CD4-positive, alpha-beta memory T cell (primary cell): ENCODE results near the gene MICAL1. TPM values are rescaled to one million over a fixed set of nuclear protein-coding genes. Genes with fewer than 3 reads are reported as not detected.

Experiments used
- CTCF ChIA-PET: fragments of 350-600 bp; sonication (Branson Sonifier 250); formaldehyde crosslinking; loops from one replicate; lab custom pipeline; 2021; ENCODE audit warnings: inconsistent platforms; ENCODE audit not compliant: partially characterized antibody; lab: Charles Lee
- POLR2A ChIA-PET: fragments of 350-600 bp; sonication (Branson Sonifier 250); formaldehyde crosslinking; loops from one replicate; lab custom pipeline; 2021; ENCODE audit not compliant: partially characterized antibody; lab: Charles Lee
- DNase-seq, 5 donors: peaks; one replicate each; pipeline versions ENCODE4 v3.0.0 to v3.0.0-alpha.2; 2020 to 2022; ENCODE audit warnings: mixed read lengths in 1 of 5
- H3K27ac ChIP-seq: one replicate; pipeline ENCODE4 v1.7.0; 2013; ENCODE audit warnings: low read depth, low read length
- H3K27me3 ChIP-seq: 2 replicates; pipeline ENCODE4 v1.7.0; 2013; ENCODE audit warnings: mild to moderate bottlenecking, low read length, moderate library complexity; ENCODE audit not compliant: insufficient read depth
- H3K36me3 ChIP-seq: 2 replicates; pipeline ENCODE4 v1.7.0; 2013; ENCODE audit warnings: mild to moderate bottlenecking, low read length, moderate library complexity; ENCODE audit not compliant: insufficient read depth
- H3K4me1 ChIP-seq: 2 replicates; pipeline ENCODE4 v1.7.0; 2013; ENCODE audit warnings: mild to moderate bottlenecking, low read length, moderate library complexity; ENCODE audit not compliant: insufficient read depth
- H3K4me3 ChIP-seq, 2 donors: one replicate each; pipeline ENCODE4 v1.7.0; 2013; ENCODE audit warnings: low read length in 2 of 2, mild to moderate bottlenecking in 1 of 2
- H3K9me3 ChIP-seq, 2 donors: one replicate each; pipeline ENCODE4 v1.7.0; 2013; ENCODE audit warnings: low read length in 2 of 2, control low read depth in 1 of 2; ENCODE audit not compliant: control insufficient read depth in 1 of 2
- H3K27ac Mint-ChIP-seq, 7 donors: one replicate each; pipeline ENCODE4 v1.8.0; 2020 to 2021; ENCODE audit warnings: mixed read lengths in 7 of 7, mild to moderate bottlenecking in 6 of 7, inconsistent platforms in 3 of 7, moderate library complexity in 3 of 7
- H3K27me3 Mint-ChIP-seq, 2 donors: one replicate each; pipeline ENCODE4 v1.8.0; 2020 to 2021; ENCODE audit warnings: mixed read lengths in 2 of 2
- H3K36me3 Mint-ChIP-seq, 2 donors: one replicate each; pipeline ENCODE4 v1.8.0; 2020 to 2021; ENCODE audit warnings: mixed read lengths in 2 of 2, inconsistent platforms in 1 of 2, mild to moderate bottlenecking in 1 of 2
- H3K4me1 Mint-ChIP-seq, 4 donors: one replicate each; pipeline ENCODE4 v1.8.0; 2020 to 2021; ENCODE audit warnings: mixed read lengths in 4 of 4, mild to moderate bottlenecking in 1 of 4
- H3K4me3 Mint-ChIP-seq, 8 donors: one replicate each; pipeline ENCODE4 v1.8.0; 2020 to 2021; ENCODE audit warnings: mixed read lengths in 8 of 8, mild to moderate bottlenecking in 7 of 8, moderate library complexity in 6 of 8, inconsistent platforms in 3 of 8
- H3K9me3 Mint-ChIP-seq, 8 donors: one replicate each; pipeline ENCODE4 v1.8.0; 2020 to 2021; ENCODE audit warnings: mixed read lengths in 8 of 8, mild to moderate bottlenecking in 5 of 8, inconsistent platforms in 3 of 8, moderate library complexity in 1 of 8
- intact Hi-C: fragments of 100-400 bp; cut with micrococcal nuclease; formaldehyde crosslinking; loops from one replicate; pipeline ENCODE4 v1.15.1; 2023
- polyA plus RNA-seq, 2 donors: library from polyadenylated mRNA; unstranded; fragments of 300-500 nt; fragmentation: Illumina TruSeq; gene quantifications; one replicate each; pipeline ENCODE4 v1.2.3, GENCODE V29; 2021
- total RNA-seq, 2 experiments: library from RNA; stranded (reverse); gene quantifications; one replicate each; pipeline ENCODE4 v1.2.3, GENCODE V29; 2021

MICAL1 gene
- total and polyA plus RNA-seq, 4 experiments from 2014 or later: 9.0 to 79.3 (median 50.0) TPM

DNA sequence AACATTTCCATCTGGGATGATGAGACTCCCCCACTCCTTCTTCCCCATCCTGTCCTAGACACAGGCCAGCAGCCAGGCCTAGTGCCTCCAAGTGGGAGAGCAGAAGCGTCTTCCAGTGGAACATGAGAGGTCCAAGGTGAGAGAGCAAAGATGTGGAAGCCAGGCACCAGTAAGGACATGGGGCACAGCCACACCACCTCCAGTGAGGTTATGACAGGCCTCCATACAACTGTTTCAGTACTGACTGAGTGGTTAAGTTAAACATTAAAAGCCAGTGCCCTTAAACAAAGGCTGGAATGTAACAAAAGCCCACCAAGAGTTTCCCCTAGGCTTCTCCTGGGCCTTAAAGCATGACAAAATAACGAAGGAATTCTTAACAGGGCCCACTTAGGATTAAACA, 22.2 kb upstream of the MICAL1 start:
- intact Hi-C loops: no loop called here
- peak overlapping the region; percentile 27 for H3K27ac ChIP-seq
- ChIA-PET CTCF (interaction anchor here (1.1 to 5.5 kb wide), 2 partner anchors 13 to 23 kb away, joined by 3 to 29 read pairs; no protein-coding TSS in a partner anchor), POLR2A (interaction anchor here (7.2 to 9.3 kb wide), 3 partner anchors 21 to 95 kb away, joined by 54 to 132 read pairs (median 100); partner anchors contain the start of genes CD164, MICAL1, PPIL6 and SMPD2)
- H3K4me1 Mint-ChIP-seq: peaks cover 66 to 90% (median 79%) of the 10 kb centered on the region in 4 donors
- no peaks in the 10 kb centered on the region for H3K27me3 ChIP-seq
- H3K36me3 Mint-ChIP-seq: peaks cover 62 to 83% of the 10 kb centered on the region in 2 donors
- no peak for DNase-seq
- H3K4me1 ChIP-seq: peaks cover 76% of the 10 kb centered on the region
- peak overlapping the region; percentile 43 to 92 (median 80) for H3K27ac Mint-ChIP-seq
- peak overlapping the region in 1 of 2 donors; percentile 22 for H3K4me3 ChIP-seq
- no peaks in the 10 kb centered on the region for H3K27me3 Mint-ChIP-seq
- H3K36me3 ChIP-seq: peaks cover 38% of the 10 kb centered on the region
- no peaks in the 10 kb centered on the region for H3K9me3 Mint-ChIP-seq
- H3K9me3 ChIP-seq: no peaks in the 10 kb centered on the region
- H3K4me3 Mint-ChIP-seq: peak overlapping the region; percentile 73 to 97 (median 89)

DNA sequence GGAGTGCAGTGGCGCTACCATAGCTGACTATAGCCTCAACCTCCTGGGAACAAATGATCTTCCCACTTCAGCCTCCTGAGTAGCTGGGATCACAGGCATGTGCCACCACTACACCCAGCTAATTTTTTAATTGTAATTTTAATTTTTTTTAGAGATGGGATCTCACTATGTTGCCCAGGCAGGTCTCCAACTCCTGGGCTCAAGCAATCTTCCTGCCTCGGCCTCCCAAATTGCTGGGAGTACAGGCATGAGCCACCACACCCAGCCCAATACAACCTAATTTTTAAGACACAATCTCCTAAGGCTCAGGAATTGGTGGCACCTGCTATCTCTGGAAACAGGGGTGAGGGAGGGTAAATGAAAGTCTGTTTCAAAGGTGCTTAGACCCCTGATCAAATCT, 21.6 kb upstream of the MICAL1 start:
- no peaks in the 10 kb centered on the region for H3K9me3 ChIP-seq
- ChIA-PET CTCF (no interaction called here), POLR2A (interaction anchor here (2.4 kb wide), 1 partner anchor 21 kb away, joined by 12 read pairs; the partner anchor contains the start of gene MICAL1)
- no peak overlapping the region for H3K27ac ChIP-seq
- H3K36me3 Mint-ChIP-seq: peaks cover 68 to 85% of the 10 kb centered on the region in 2 donors
- H3K36me3 ChIP-seq: peaks cover 43% of the 10 kb centered on the region
- H3K27me3 Mint-ChIP-seq: no peaks in the 10 kb centered on the region
- H3K4me3 Mint-ChIP-seq: peak overlapping the region; percentile 73 to 97 (median 89)
- H3K9me3 Mint-ChIP-seq: no peaks in the 10 kb centered on the region
- peaks cover 68 to 92% (median 81%) of the 10 kb centered on the region in 4 donors for H3K4me1 Mint-ChIP-seq
- intact Hi-C loops: no loop called here
- H3K4me3 ChIP-seq: no peak overlapping the region
- no peak for DNase-seq
- H3K27me3 ChIP-seq: no peaks in the 10 kb centered on the region
- H3K4me1 ChIP-seq: peaks cover 79% of the 10 kb centered on the region
- H3K27ac Mint-ChIP-seq: peak overlapping the region; percentile 32 to 92 (median 80)

DNA sequence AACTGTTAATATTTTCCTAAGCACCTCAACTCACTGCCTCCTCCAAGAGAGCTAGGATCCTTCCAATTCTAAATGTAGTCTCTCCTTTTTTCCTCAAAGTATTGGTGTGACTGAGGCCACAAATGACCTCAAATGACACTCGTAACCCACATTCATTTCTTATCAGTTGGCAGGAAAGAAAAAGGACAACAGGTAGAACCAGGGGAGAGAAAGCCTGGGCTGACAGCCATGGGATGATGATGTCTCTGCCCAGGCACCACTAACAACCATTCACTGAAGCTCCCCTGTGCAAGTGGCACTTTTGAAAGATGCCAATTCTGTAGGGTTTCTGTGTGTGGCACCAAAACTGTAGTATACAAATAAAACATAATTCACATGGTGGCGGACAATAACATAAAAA, 20.1 kb upstream of the MICAL1 start:
- peaks cover 54% of the 10 kb centered on the region for H3K36me3 ChIP-seq
- H3K4me1 ChIP-seq: peaks cover 63% of the 10 kb centered on the region
- no peaks in the 10 kb centered on the region for H3K27me3 ChIP-seq
- CTCF ChIA-PET: no interaction called here
- Mint-ChIP-seq H3K27me3 (no peaks in the 10 kb centered on the region), H3K9me3 (no peaks in the 10 kb centered on the region), H3K4me1 (peaks cover 61 to 90% (median 73%) of the 10 kb centered on the region in 4 donors), H3K4me3 (peak overlapping the region in 2 of 8 donors; percentile 20 to 60), H3K27ac (peak overlapping the region in 5 of 7 donors; percentile 21 to 53 (median 42)), H3K36me3 (peaks cover 67 to 86% of the 10 kb centered on the region in 2 donors)
- no peaks in the 10 kb centered on the region for H3K9me3 ChIP-seq
- POLR2A ChIA-PET: interaction anchor here (2.4 kb wide), 1 partner anchor 20 kb away, joined by 12 read pairs; the partner anchor contains the start of gene MICAL1
- H3K4me3 ChIP-seq: no peak overlapping the region
- DNase-seq: no peak
- no peak overlapping the region for H3K27ac ChIP-seq
- intact Hi-C loops: no loop called here

DNA sequence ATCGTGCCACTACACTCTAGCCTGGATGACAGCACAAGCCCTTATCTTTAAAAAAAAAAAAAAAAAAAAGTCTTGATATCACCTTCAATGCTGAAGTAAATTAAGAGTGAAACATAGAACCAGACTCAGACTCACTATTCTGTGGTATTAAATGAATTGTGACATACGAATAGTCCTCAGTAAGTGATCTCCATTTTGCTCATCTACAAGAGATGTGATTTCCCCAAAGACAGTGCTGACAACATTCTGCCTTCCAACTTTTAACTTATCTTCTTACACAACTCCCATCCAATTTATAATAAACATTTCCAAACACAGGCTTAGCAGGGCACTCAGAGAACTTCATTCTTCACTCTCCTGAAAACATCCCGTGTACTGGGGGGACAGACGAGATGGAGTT, 19.4 kb upstream of the MICAL1 start:
- intact Hi-C loops: no loop called here
- Mint-ChIP-seq H3K27ac (peak overlapping the region in 6 of 7 donors; percentile 24 to 89 (median 55)), H3K9me3 (no peaks in the 10 kb centered on the region), H3K36me3 (peaks cover 67 to 88% of the 10 kb centered on the region in 2 donors), H3K4me1 (peaks cover 57 to 84% (median 68%) of the 10 kb centered on the region in 4 donors), H3K4me3 (peak overlapping the region in 2 of 8 donors; percentile 5 to 31), H3K27me3 (no peaks in the 10 kb centered on the region)
- Histone ChIP-seq H3K27ac (no peak overlapping the region), H3K9me3 (no peaks in the 10 kb centered on the region), H3K4me1 (peaks cover 57% of the 10 kb centered on the region), H3K36me3 (peaks cover 60% of the 10 kb centered on the region), H3K4me3 (no peak overlapping the region), H3K27me3 (no peaks in the 10 kb centered on the region)
- ChIA-PET CTCF (interaction anchor here (0.6 kb wide), 1 partner anchor 222 kb away, joined by 3 read pairs; no protein-coding TSS in a partner anchor), POLR2A (interaction anchor here (2.4 kb wide), 1 partner anchor 19 kb away, joined by 12 read pairs; the partner anchor contains the start of gene MICAL1)
- no peak for DNase-seq

DNA sequence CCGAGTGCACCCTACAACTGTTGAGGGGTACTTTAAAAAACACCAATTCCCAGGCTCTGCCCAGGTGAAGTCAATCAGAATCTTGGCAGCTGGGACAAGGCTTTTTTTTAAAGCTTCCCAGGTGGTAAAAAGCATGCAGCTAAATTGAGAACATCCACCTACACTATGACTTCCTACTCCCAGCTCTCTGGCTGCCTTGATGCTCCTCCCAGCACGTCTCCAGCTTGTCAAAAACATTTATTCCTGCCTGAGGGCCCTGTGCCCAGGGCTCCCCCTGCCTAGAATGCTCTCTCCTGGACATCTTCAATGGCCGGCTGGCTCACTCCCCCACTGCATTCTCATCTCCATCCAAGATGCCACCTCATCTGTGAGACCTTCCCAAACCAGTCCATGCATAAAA, 17.5 kb upstream of the MICAL1 start:
- peak overlapping the region in 1 of 8 donors; percentile 13 for H3K4me3 Mint-ChIP-seq

DNA sequence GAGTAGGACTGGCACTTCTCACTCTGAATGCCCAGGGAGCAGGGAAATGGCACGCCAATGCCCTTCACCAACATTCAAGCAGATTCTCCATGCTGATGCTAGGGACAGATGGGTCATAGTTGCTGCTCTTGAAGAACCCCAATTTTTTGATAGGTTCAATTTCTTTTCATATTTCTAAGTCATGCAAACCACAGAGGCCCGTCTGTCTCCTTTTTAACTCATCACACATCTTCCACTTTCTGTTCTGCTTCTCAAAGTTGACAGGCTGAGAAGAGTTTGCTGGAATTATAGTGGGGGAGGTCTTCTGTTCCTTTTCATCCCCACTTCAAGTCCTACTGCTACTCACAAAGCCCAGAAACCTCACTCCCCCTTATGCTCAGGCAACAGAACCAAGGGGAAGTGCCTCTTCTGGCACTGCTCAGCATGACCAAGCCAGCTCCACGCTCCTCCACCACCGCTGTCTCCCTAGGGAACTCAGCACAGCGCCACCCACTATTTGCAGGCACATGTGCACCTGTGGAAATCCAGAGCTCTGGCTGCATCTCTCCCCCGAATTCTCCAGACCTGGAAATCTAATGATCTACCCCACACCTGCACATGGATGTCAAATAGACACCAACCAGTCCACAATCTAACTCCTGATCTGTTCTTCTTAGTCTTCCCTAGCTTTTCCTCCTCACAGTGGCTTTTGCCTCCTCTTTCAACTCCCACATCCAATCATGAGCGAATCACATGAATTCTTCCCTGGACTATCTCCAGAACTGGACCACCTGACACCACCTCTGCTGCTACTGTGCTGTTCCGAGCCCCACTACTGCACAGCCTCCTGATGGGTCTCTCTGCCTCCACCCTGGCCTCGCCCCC, 16.8 kb upstream of the MICAL1 start:
- Mint-ChIP-seq H3K36me3 (peaks cover 71 to 92% of the 10 kb centered on the region in 2 donors), H3K4me3 (peak overlapping the region in 1 of 8 donors; percentile 1), H3K4me1 (peaks cover 52 to 81% (median 57%) of the 10 kb centered on the region in 4 donors), H3K27ac (peak overlapping the region; percentile 32 to 90 (median 80)), H3K27me3 (no peaks in the 10 kb centered on the region), H3K9me3 (no peaks in the 10 kb centered on the region)
- Histone ChIP-seq H3K27ac (no peak overlapping the region), H3K27me3 (no peaks in the 10 kb centered on the region), H3K4me3 (no peak overlapping the region), H3K9me3 (no peaks in the 10 kb centered on the region), H3K36me3 (peaks cover 71% of the 10 kb centered on the region), H3K4me1 (peaks cover 32% of the 10 kb centered on the region)
- DNase-seq: no peak
- CTCF ChIA-PET: no interaction called here
- intact Hi-C loops: no loop called here
- POLR2A ChIA-PET: interaction anchor here (1.3 to 1.8 kb wide), 3 partner anchors 10 to 22 kb away, joined by 3 to 5 read pairs (median 4); no protein-coding TSS in a partner anchor

More for the DNA sequence above, 17.5 kb upstream of the MICAL1 start:
- DNase-seq: no peak
- Mint-ChIP-seq H3K36me3 (peaks cover 68 to 91% of the 10 kb centered on the region in 2 donors), H3K27me3 (no peaks in the 10 kb centered on the region), H3K4me1 (peaks cover 56 to 81% (median 63%) of the 10 kb centered on the region in 4 donors), H3K9me3 (no peaks in the 10 kb centered on the region), H3K27ac (peak overlapping the region; percentile 14 to 90 (median 85))
- Histone ChIP-seq H3K4me3 (no peak overlapping the region), H3K36me3 (peaks cover 74% of the 10 kb centered on the region), H3K9me3 (no peaks in the 10 kb centered on the region), H3K27ac (no peak overlapping the region), H3K27me3 (no peaks in the 10 kb centered on the region), H3K4me1 (peaks cover 39% of the 10 kb centered on the region)
- POLR2A ChIA-PET: interaction anchor here (1.8 kb wide), 1 partner anchor 9 kb away, joined by 4 read pairs; no protein-coding TSS in a partner anchor
- intact Hi-C loops: no loop called here
- CTCF ChIA-PET: no interaction called here
